BLaER1 (cell line): ENCODE data around the gene GLI1.

ENCODE experiments used
- H3K27ac ChIP-seq: shearing (Covaris generic); formaldehyde crosslinking; 2 replicates; pipeline ENCODE4 v1.8.1; 2022
- H3K27me3 ChIP-seq: shearing (Covaris generic); formaldehyde crosslinking; 2 replicates; pipeline ENCODE4 v1.8.1; 2022
- H3K36me3 ChIP-seq: shearing (Covaris generic); formaldehyde crosslinking; 2 replicates; pipeline ENCODE4 v1.8.1; 2022
- H3K4me1 ChIP-seq: shearing (Covaris generic); formaldehyde crosslinking; 2 replicates; pipeline ENCODE4 v1.8.1; 2022
- H3K4me2 ChIP-seq: shearing (Covaris generic); formaldehyde crosslinking; 2 replicates; pipeline ENCODE4 v1.8.1; 2022
- H3K4me3 ChIP-seq: shearing (Covaris generic); formaldehyde crosslinking; 2 replicates; pipeline ENCODE4 v1.8.1; 2022
- H3K9ac ChIP-seq: shearing (Covaris generic); formaldehyde crosslinking; 2 replicates; pipeline ENCODE4 v1.8.1; 2022
- H3K9me3 ChIP-seq: shearing (Covaris generic); formaldehyde crosslinking; 2 replicates; pipeline ENCODE4 v1.8.1; 2022
- H4K20me1 ChIP-seq: shearing (Covaris generic); formaldehyde crosslinking; 2 replicates; pipeline ENCODE4 v1.8.1; 2022
- Cebpa-rat ChIP-seq: shearing (Covaris generic); IDR thresholded peaks from 2 replicates; pipeline ENCODE4 v1.8.1; 2022

The GLI1 gene

GRCh38 chr12:57467212-57467874, 7.8 kb downstream of the GLI1 start:
- no peaks in the 10 kb centered on the region for H3K9me3 ChIP-seq
- TF ChIP-seq Cebpa-rat, result no peak
- peaks cover 15% of the 10 kb centered on the region for H3K4me1 ChIP-seq
- no peak overlapping the region for H3K4me2 ChIP-seq
- H3K4me3 ChIP-seq, result no peak overlapping the region
- no peak overlapping the region for H3K27ac ChIP-seq
- H4K20me1 ChIP-seq, result no peaks in the 10 kb centered on the region
- peaks cover 33% of the 10 kb centered on the region; the same call in 1 of the 2 replicates for H3K36me3 ChIP-seq
- no peaks in the 10 kb centered on the region for H3K27me3 ChIP-seq
- H3K9ac ChIP-seq, result no peak overlapping the region

- no peaks in the 10 kb centered on the region for H3K9me3 ChIP-seq
- no peak overlapping the region for H3K9ac ChIP-seq
- no peak overlapping the region for H3K27ac ChIP-seq
- no peaks in the 10 kb centered on the region for H4K20me1 ChIP-seq
- no peak overlapping the region for H3K4me3 ChIP-seq
- TF ChIP-seq Cebpa-rat, result no peak
- peaks cover 39% of the 10 kb centered on the region; the same call in 1 of the 2 replicates for H3K36me3 ChIP-seq
- no peaks in the 10 kb centered on the region for H3K27me3 ChIP-seq
- H3K4me1 ChIP-seq, result peaks cover 12% of the 10 kb centered on the region
- H3K4me2 ChIP-seq, result no peak overlapping the region
Observed at GRCh38 chr12:57467915-57468314, 8.3 kb downstream of the GLI1 start.

- H3K27me3 ChIP-seq, result no peaks in the 10 kb centered on the region
- no peak overlapping the region for H3K9ac ChIP-seq
Observed at GRCh38 chr12:57469296-57470164, 9.9 kb downstream of the GLI1 start.

GRCh38 chr12:57470286-57470969, 10.8 kb downstream of the GLI1 start:
- H4K20me1 ChIP-seq, result no peaks in the 10 kb centered on the region
- no peak overlapping the region for H3K27ac ChIP-seq
- no peak overlapping the region for H3K4me3 ChIP-seq
- no peak for TF ChIP-seq Cebpa-rat
- H3K4me1 ChIP-seq, result peaks cover 11% of the 10 kb centered on the region; the same call in 1 of the 2 replicates
- peaks cover 63% of the 10 kb centered on the region for H3K36me3 ChIP-seq
- H3K9me3 ChIP-seq, result no peaks in the 10 kb centered on the region
- H3K27me3 ChIP-seq, result no peaks in the 10 kb centered on the region
- no peak overlapping the region for H3K4me2 ChIP-seq
- H3K9ac ChIP-seq, result no peak overlapping the region

More at GRCh38 chr12:57469296-57470164, 9.9 kb downstream of the GLI1 start:
- H3K4me1 ChIP-seq, result peaks cover 6% of the 10 kb centered on the region; the same call in 1 of the 2 replicates
- no peaks in the 10 kb centered on the region for H4K20me1 ChIP-seq
- no peak overlapping the region for H3K4me3 ChIP-seq
- H3K4me2 ChIP-seq, result no peak overlapping the region
- TF ChIP-seq Cebpa-rat, result no peak
- no peaks in the 10 kb centered on the region for H3K9me3 ChIP-seq
- peaks cover 54% of the 10 kb centered on the region for H3K36me3 ChIP-seq
- H3K27ac ChIP-seq, result no peak overlapping the region

- Histone ChIP-seq H3K36me3 (peaks cover 65% of the 10 kb centered on the region), H3K4me1 (peaks cover 15% of the 10 kb centered on the region), H3K4me3 (no peak overlapping the region), H4K20me1 (no peaks in the 10 kb centered on the region), H3K27ac (no peak overlapping the region), H3K9ac (no peak overlapping the region), H3K27me3 (peaks cover 3% of the 10 kb centered on the region; the same call in 1 of the 2 replicates), H3K4me2 (no peak overlapping the region), H3K9me3 (no peaks in the 10 kb centered on the region)
- no peak for TF ChIP-seq Cebpa-rat
Observed at GRCh38 chr12:57470970-57471656, 11.5 kb downstream of the GLI1 start.

- peaks cover 65% of the 10 kb centered on the region for H3K36me3 ChIP-seq
- H3K27ac ChIP-seq, result no peak overlapping the region
- H3K9me3 ChIP-seq, result no peaks in the 10 kb centered on the region
- H3K4me1 ChIP-seq, result peaks cover 20% of the 10 kb centered on the region
- H3K4me3 ChIP-seq, result no peak overlapping the region
- no peak overlapping the region for H3K9ac ChIP-seq
- no peaks in the 10 kb centered on the region for H4K20me1 ChIP-seq
- no peak overlapping the region for H3K4me2 ChIP-seq
- peaks cover 6% of the 10 kb centered on the region; the same call in 1 of the 2 replicates for H3K27me3 ChIP-seq
- no peak for TF ChIP-seq Cebpa-rat
Observed at GRCh38 chr12:57471661-57472060, 12.1 kb downstream of the GLI1 start.

GRCh38 chr12:57472391-57472790, 12.8 kb downstream of the GLI1 start:
- Histone ChIP-seq H4K20me1 (no peaks in the 10 kb centered on the region), H3K9me3 (no peaks in the 10 kb centered on the region), H3K4me1 (peaks cover 27% of the 10 kb centered on the region), H3K27me3 (peaks cover 6% of the 10 kb centered on the region; the same call in 1 of the 2 replicates), H3K4me3 (no peak overlapping the region), H3K36me3 (peaks cover 65% of the 10 kb centered on the region), H3K4me2 (no peak overlapping the region), H3K27ac (no peak overlapping the region), H3K9ac (no peak overlapping the region)
- TF ChIP-seq Cebpa-rat, result no peak

GRCh38 chr12:57473392-57473791, 13.8 kb downstream of the GLI1 start:
- no peak for TF ChIP-seq Cebpa-rat
- H3K36me3 ChIP-seq, result peaks cover 65% of the 10 kb centered on the region
- H3K9me3 ChIP-seq, result no peaks in the 10 kb centered on the region
- no peak overlapping the region for H3K9ac ChIP-seq
- H4K20me1 ChIP-seq, result no peaks in the 10 kb centered on the region
- H3K4me3 ChIP-seq, result no peak overlapping the region
- H3K4me2 ChIP-seq, result no peak overlapping the region
- peaks cover 6% of the 10 kb centered on the region; the same call in 1 of the 2 replicates for H3K27me3 ChIP-seq
- H3K27ac ChIP-seq, result no peak overlapping the region
- peaks cover 37% of the 10 kb centered on the region for H3K4me1 ChIP-seq

GRCh38 chr12:57473886-57474285, 14.3 kb downstream of the GLI1 start:
- Histone ChIP-seq H3K9ac (no peak overlapping the region), H3K9me3 (no peaks in the 10 kb centered on the region), H4K20me1 (no peaks in the 10 kb centered on the region), H3K4me3 (no peak overlapping the region), H3K27ac (no peak overlapping the region), H3K4me1 (peaks cover 42% of the 10 kb centered on the region), H3K36me3 (peaks cover 65% of the 10 kb centered on the region), H3K4me2 (no peak overlapping the region), H3K27me3 (peaks cover 6% of the 10 kb centered on the region; the same call in 1 of the 2 replicates)
- no peak for TF ChIP-seq Cebpa-rat
